Stimulated activated CD4-positive, alpha-beta T cell treated with anti-CD3 and anti-CD28 coated beads, Interleukin-12 subunit alpha, Interleukin-12 subunit beta, amount 100 ng/mL, for 48 hours (primary cell): ENCODE measurements around the gene NRK.
"Not testable (repeated sequence)": the region's sequence is repeated elsewhere in the genome, so short reads cannot be mapped to it uniquely, and the experiment has no call there.

ENCODE experiments used
- DNase-seq, 3 donors: peaks; one replicate each; pipeline ENCODE4 v3.0.0-alpha.2; 2020; ENCODE audit warnings: low read depth in 2 of 3, low spot score in 1 of 3

The NRK gene

GRCh38 chrX:105822138-105823091 lies at the start of gene NRK:
Gene NRK, plus strand, starts transcription at chrX:105822539. Its CDS starts 307 bp downstream, at chrX:105822846.
- DNase-seq, result no peak

GRCh38 chrX:105773801-105774200 lies 48.5 kb upstream of the NRK start:
- no peak for DNase-seq

GRCh38 chrX:105775679-105776078 lies 46.7 kb upstream of the NRK start:
- no peak for DNase-seq

GRCh38 chrX:105781804-105782203 lies 40.5 kb upstream of the NRK start:
- no peak for DNase-seq

GRCh38 chrX:105796877-105797276 lies 25.5 kb upstream of the NRK start:
- not testable (repeated sequence) for DNase-seq

- DNase-seq, result no peak
Observed at GRCh38 chrX:105803891-105804290, 18.4 kb upstream of the NRK start.

GRCh38 chrX:105805655-105806054 lies 16.7 kb upstream of the NRK start:
- not testable (repeated sequence) for DNase-seq

GRCh38 chrX:105816517-105816916 lies 5.8 kb upstream of the NRK start:
- DNase-seq, result no peak

GRCh38 chrX:105820247-105820646 lies 2.1 kb upstream of the NRK start:
- DNase-seq, result no peak

GRCh38 chrX:105821471-105822121 lies 743 bp upstream of the NRK start:
- no peak for DNase-seq

GRCh38 chrX:105823092-105823455 lies 735 bp downstream of the NRK start:
- DNase-seq, result no peak

- DNase-seq, result no peak
Observed at GRCh38 chrX:105829011-105829410, 6.7 kb downstream of the NRK start.

GRCh38 chrX:105837232-105837631 lies 14.9 kb downstream of the NRK start:
- no peak for DNase-seq

GRCh38 chrX:105845631-105846030 lies 23.3 kb downstream of the NRK start:
- no peak for DNase-seq

- DNase-seq, result not testable (repeated sequence)
Observed at GRCh38 chrX:105850100-105850499, 27.8 kb downstream of the NRK start.

- no peak for DNase-seq
Observed at GRCh38 chrX:105865709-105866108, 43.4 kb downstream of the NRK start.

- DNase-seq, result no peak
Observed at GRCh38 chrX:105869701-105870100, 47.4 kb downstream of the NRK start.

GRCh38 chrX:105870445-105870844 lies 48.1 kb downstream of the NRK start:
- no peak for DNase-seq

GRCh38 chrX:105872941-105873340 lies 50.6 kb downstream of the NRK start:
- no peak for DNase-seq

GRCh38 chrX:105874790-105875189 lies 52.5 kb downstream of the NRK start:
- DNase-seq, result no peak

- no peak for DNase-seq
Observed at GRCh38 chrX:105876658-105877057, 54.3 kb downstream of the NRK start.

- DNase-seq, result no peak
Observed at GRCh38 chrX:105880491-105880890, 58.2 kb downstream of the NRK start.
